DND-41 (cell line): ENCODE data around the gene TRDMT1.

ENCODE experiments used
- CTCF ChIP-seq: IDR thresholded peaks from 2 replicates; pipeline ENCODE4 v1.5.1; 2012; ENCODE audit warnings: borderline replicate concordance, low read length, moderate library complexity, mild to moderate bottlenecking; ENCODE audit not compliant: poor library complexity, severe bottlenecking; ENCODE audit errors: extremely low read depth
- EZH2 ChIP-seq: IDR thresholded peaks from 3 replicates; pipeline ENCODE4 v1.6.1; 2012; ENCODE audit warnings: borderline replicate concordance, low read depth, mild to moderate bottlenecking, moderate library complexity, low read length, inconsistent platforms; ENCODE audit not compliant: severe bottlenecking

- TF ChIP-seq CTCF (no peak), EZH2 (no peak)
These were observed 31.7 kb downstream of the TRDMT1 start for GRCh38 chr10:17169803-17170202.
